Mammary epithelial cell (primary cell): ENCODE data around the gene TFB2M.

Experiments used
- EZH2 ChIP-seq: IDR thresholded peaks from 2 replicates; pipeline ENCODE4 v1.6.1; 2012; ENCODE audit warnings: low read length, inconsistent platforms, borderline replicate concordance
- TF ChIP-seq, protein P1 (sequence below), 2 donors: IDR thresholded peaks in 1 of 2; conservative IDR thresholded peaks in 1 of 2; 2 replicates each; pipeline ENCODE4 v1.5.1; 2011 to 2012; ENCODE audit warnings: inconsistent platforms in 2 of 2, low read length in 2 of 2, mild to moderate bottlenecking in 2 of 2, control low read depth in 1 of 2, low read depth in 1 of 2; ENCODE audit not compliant: insufficient read depth in 1 of 2; ENCODE audit errors: extremely low read depth in 1 of 2

DNA sequence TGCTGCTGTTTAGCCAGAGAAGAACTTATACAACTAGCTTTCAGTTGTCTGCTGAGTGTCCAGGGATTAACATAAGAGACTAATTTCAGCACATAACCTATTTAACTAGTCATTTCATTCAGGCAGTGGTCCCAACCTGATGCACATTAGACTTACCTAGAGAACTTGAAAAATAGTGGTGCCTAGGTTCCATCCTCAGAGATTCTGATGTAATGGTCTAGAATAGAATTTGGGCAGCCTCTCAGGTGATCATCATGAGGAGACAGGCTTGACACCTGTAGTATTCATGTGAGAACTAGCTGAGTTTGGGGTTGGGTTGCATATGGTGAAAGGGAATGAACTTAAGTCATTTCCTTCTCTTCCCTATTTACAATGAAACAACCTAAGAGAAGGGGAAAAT lies 25.0 kb upstream of the TFB2M start:
- no peak for TF ChIP-seq EZH2
- TF ChIP-seq, protein P1, sequence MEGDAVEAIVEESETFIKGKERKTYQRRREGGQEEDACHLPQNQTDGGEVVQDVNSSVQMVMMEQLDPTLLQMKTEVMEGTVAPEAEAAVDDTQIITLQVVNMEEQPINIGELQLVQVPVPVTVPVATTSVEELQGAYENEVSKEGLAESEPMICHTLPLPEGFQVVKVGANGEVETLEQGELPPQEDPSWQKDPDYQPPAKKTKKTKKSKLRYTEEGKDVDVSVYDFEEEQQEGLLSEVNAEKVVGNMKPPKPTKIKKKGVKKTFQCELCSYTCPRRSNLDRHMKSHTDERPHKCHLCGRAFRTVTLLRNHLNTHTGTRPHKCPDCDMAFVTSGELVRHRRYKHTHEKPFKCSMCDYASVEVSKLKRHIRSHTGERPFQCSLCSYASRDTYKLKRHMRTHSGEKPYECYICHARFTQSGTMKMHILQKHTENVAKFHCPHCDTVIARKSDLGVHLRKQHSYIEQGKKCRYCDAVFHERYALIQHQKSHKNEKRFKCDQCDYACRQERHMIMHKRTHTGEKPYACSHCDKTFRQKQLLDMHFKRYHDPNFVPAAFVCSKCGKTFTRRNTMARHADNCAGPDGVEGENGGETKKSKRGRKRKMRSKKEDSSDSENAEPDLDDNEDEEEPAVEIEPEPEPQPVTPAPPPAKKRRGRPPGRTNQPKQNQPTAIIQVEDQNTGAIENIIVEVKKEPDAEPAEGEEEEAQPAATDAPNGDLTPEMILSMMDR (conservative IDR thresholded peaks at IDR 0.05 in 1 of 2, IDR thresholded peaks at IDR 0.05 in 1 of 2; ENCODE audit: extremely low read depth in 1 of 2, insufficient read depth in 1 of 2, low read depth in 1 of 2, low read length in 2 of 2), result no peak
